Adrenal gland (tissue), 5 donors: Measurements from ENCODE around the gene PRPF31.

ENCODE experiments used
- CTCF ChIP-seq, 6 experiments: fragments of 450-650 bp in 4 of 6; fragments of 200-600 bp in 2 of 6; sonication (generic) in 1 of 6; IDR thresholded peaks; 1 replicate in 5 of 6; 2 replicates in 1 of 6; pipeline versions ENCODE4 v1.5.1 to v1.8.0; 2016 to 2021; ENCODE audit warnings: antibody characterized with exemption in 6 of 6, mild to moderate bottlenecking in 2 of 6, moderate library complexity in 1 of 6
- POLR2A ChIP-seq, 2 donors: fragments of 450-650 bp; IDR thresholded peaks; one replicate each; pipeline ENCODE4 v1.6.1; 2017; ENCODE audit warnings: antibody characterized with exemption in 2 of 2, mild to moderate bottlenecking in 2 of 2, moderate library complexity in 1 of 2
- donor health status: DM: no; HTN: no; CAD: no.

GRCh38 chr19:54158812-54159351, 43.3 kb downstream of the PRPF31 start:
- TF ChIP-seq CTCF (IDR thresholded peaks at IDR 0.05), result no peak
- no peak for TF ChIP-seq POLR2A (IDR thresholded peaks at IDR 0.05)
